Measurements from ENCODE around the gene ASIC4. TPM values are rescaled to one million over a fixed set of nuclear protein-coding genes. Genes with fewer than 3 reads are reported as not detected.

The ASIC4 gene
- polyA plus RNA-seq, 2 of the 4 experiments (the other 2 are of a cell fraction) = 0.04 TPM; not detected in 1

GRCh38 chr2:219512524-219513216, 1.6 kb upstream of the ASIC4 start:
- no peak for FAIRE-seq
- no peak for DNase-seq (ENCODE audit: low read depth in 1 of 2, low spot score in 1 of 2)
- Histone ChIP-seq H3K4me3 (no peak overlapping the region), H3K9me3 (no peaks in the 10 kb centered on the region), H3K4me2 (no peak overlapping the region), H3K4me1 (peaks cover 12% of the 10 kb centered on the region), H3K27ac (no peak overlapping the region)
- TF ChIP-seq BCL3 (IDR thresholded peaks at IDR 0.05) (no peak), BHLHE40 (IDR thresholded peaks at IDR 0.05; ENCODE audit: low read depth, low read length) (no peak), HMGXB4 (CRISPR knock-in tag; IDR thresholded peaks at IDR 0.05; ENCODE audit: borderline replicate concordance) (no peak), CEBPB (IDR thresholded peaks at IDR 0.05) (no peak), TFCP2L1 (CRISPR knock-in tag; IDR thresholded peaks at IDR 0.05) (no peak), JUN (IDR thresholded peaks at IDR 0.05) (no peak), ZFP36 (IDR thresholded peaks at IDR 0.05; ENCODE audit: borderline replicate concordance, partially characterized antibody) (no peak), ZSCAN20 (CRISPR knock-in tag; IDR thresholded peaks at IDR 0.05) (no peak), HOXB13 (CRISPR knock-in tag; IDR thresholded peaks at IDR 0.05; ENCODE audit: low read depth) (no peak)
- POLR2A ChIA-PET = interaction anchor here (1.8 kb wide), 1 partner anchor 14 kb away, joined by 5 read pairs; the partner anchor contains the start of gene GMPPA
- no peak for ATAC-seq
- WGBS (ENCODE audit: missing lambda C conversion rate) = 32% methylated on average over 16 of the region's 16 CpGs
- CTCF ChIA-PET = interaction anchor here (79.1 to 89.4 kb wide), 2 partner anchors 6 to 43 kb away, joined by 3291 read pairs; partner anchors contain the start of genes ASIC4, CHPF, GMPPA and SPEG

GRCh38 chr2:219513787-219514186, 495 bp upstream of the ASIC4 start:
- ChIA-PET POLR2A (no interaction called here), CTCF (interaction anchor here (79.1 to 89.4 kb wide), 2 partner anchors 8 to 44 kb away, joined by 3291 read pairs; partner anchors contain the start of genes ASIC4, CHPF, GMPPA and SPEG)
- TF ChIP-seq HES2 (IDR thresholded peaks at IDR 0.05) (no peak), E2F6 (IDR thresholded peaks at IDR 0.05; ENCODE audit: borderline replicate concordance, low read depth) (no peak), EHF (CRISPR knock-in tag; IDR thresholded peaks at IDR 0.05) (no peak), SREBF2 (IDR thresholded peaks at IDR 0.05) (no peak), ZC3H11A (IDR thresholded peaks at IDR 0.05) (no peak), CBX2 (IDR thresholded peaks at IDR 0.05; ENCODE audit: borderline replicate concordance, low read depth) (no peak), FOXS1 (CRISPR knock-in tag; IDR thresholded peaks at IDR 0.05) (no peak), EHMT2 (IDR thresholded peaks at IDR 0.05; ENCODE audit: low read depth) (no peak), MAZ (IDR thresholded peaks at IDR 0.05; ENCODE audit: borderline replicate concordance, low read depth, low read length) (no peak), PBX3 (IDR thresholded peaks at IDR 0.05) (no peak), SMC3 (IDR thresholded peaks at IDR 0.05) (no peak), CTCF (IDR thresholded peaks at IDR 0.05) (no peak)
- ATAC-seq = no peak
- WGBS (ENCODE audit: missing lambda C conversion rate) = 54% methylated on average over 4 of the region's 4 CpGs
- DNase-seq (ENCODE audit: low read depth in 1 of 2, low spot score in 1 of 2) = no peak
- Histone ChIP-seq H3K27ac (no peak overlapping the region), H3K9me3 (no peaks in the 10 kb centered on the region), H3K4me2 (no peak overlapping the region), H3K4me3 (no peak overlapping the region), H3K4me1 (peaks cover 11% of the 10 kb centered on the region)
- FAIRE-seq = no peak
